NCI-H345 treated with DMSO at 0.1 percent for 48 hours (cell line): Measurements from ENCODE around the gene CAST.
A peak's percentile ranks its signal among the peaks of the same experiment; 100 is the strongest.

Experiments used
- DNase-seq: peaks from one replicate; lab custom pipeline; 2025; ENCODE audit not compliant: unreplicated experiment; lab: John Stamatoyannopoulos, UW

CAST gene

GRCh38 chr5:96645091-96645490, 17.1 kb upstream of the CAST start:
- no peak for DNase-seq

GRCh38 chr5:96648023-96648422, 14.2 kb upstream of the CAST start:
- no peak for DNase-seq

GRCh38 chr5:96648593-96648992, 13.6 kb upstream of the CAST start:
- DNase-seq = no peak

- DNase-seq = no peak
These were observed 12.9 kb upstream of the CAST start for GRCh38 chr5:96649251-96649662.

GRCh38 chr5:96649681-96650540, 12.3 kb upstream of the CAST start:
- no peak for DNase-seq

GRCh38 chr5:96651047-96651446, 11.1 kb upstream of the CAST start:
- no peak for DNase-seq

GRCh38 chr5:96651948-96652753, 10.0 kb upstream of the CAST start:
- DNase-seq = no peak

- no peak for DNase-seq
These were observed 9.3 kb upstream of the CAST start for GRCh38 chr5:96652769-96653454.

GRCh38 chr5:96654209-96654608, 8.0 kb upstream of the CAST start:
- DNase-seq = no peak

- no peak for DNase-seq
These were observed 7.1 kb upstream of the CAST start for GRCh38 chr5:96655085-96655484.

- no peak for DNase-seq
These were observed 6.7 kb upstream of the CAST start for GRCh38 chr5:96655506-96655905.

GRCh38 chr5:96657068-96657467, 5.1 kb upstream of the CAST start:
- no peak for DNase-seq

- DNase-seq = no peak
These were observed 3.9 kb upstream of the CAST start for GRCh38 chr5:96658272-96658671.

GRCh38 chr5:96659170-96659569, 3.0 kb upstream of the CAST start:
- no peak for DNase-seq

- no peak for DNase-seq
These were observed 963 bp upstream of the CAST start for GRCh38 chr5:96660971-96661854.

- peak; percentile 63 for DNase-seq
These were observed 746 bp downstream of the CAST start for GRCh38 chr5:96662725-96663518.

- DNase-seq = no peak
These were observed 1.4 kb downstream of the CAST start for GRCh38 chr5:96663608-96664007.

- no peak for DNase-seq
These were observed 2.5 kb downstream of the CAST start for GRCh38 chr5:96664669-96665068.

GRCh38 chr5:96668725-96669124, 6.5 kb downstream of the CAST start:
- DNase-seq = no peak

- no peak for DNase-seq
These were observed 7.7 kb downstream of the CAST start for GRCh38 chr5:96669909-96670308.
